Panc1 (cell line): ENCODE results near the gene BBS7.

Experiments used
- POLR2AphosphoS5 ChIP-seq: IDR thresholded peaks from 2 replicates; pipeline ENCODE4 v1.6.1; 2012; ENCODE audit warnings: mild to moderate bottlenecking, low read depth, low read length, moderate library complexity
- TCF7L2 ChIP-seq: IDR thresholded peaks from 2 replicates; pipeline ENCODE4 v1.6.1; 2011; ENCODE audit warnings: mild to moderate bottlenecking, low read depth, low read length, inconsistent platforms
- TF ChIP-seq, protein P1 (sequence below): fragments of 450-650 bp; IDR thresholded peaks from 2 replicates; pipeline ENCODE4 v1.5.1; 2017; ENCODE audit warnings: mild to moderate bottlenecking
- TF ChIP-seq, protein P2 (sequence below), 2 experiments: IDR thresholded peaks; 2 replicates each; pipeline ENCODE4 v1.6.1; 2011 to 2012; ENCODE audit warnings: low read depth in 2 of 2, control low read depth in 1 of 2, low read length in 1 of 2, mild to moderate bottlenecking in 1 of 2, moderate library complexity in 1 of 2; ENCODE audit not compliant: insufficient read depth in 1 of 2

DNA sequence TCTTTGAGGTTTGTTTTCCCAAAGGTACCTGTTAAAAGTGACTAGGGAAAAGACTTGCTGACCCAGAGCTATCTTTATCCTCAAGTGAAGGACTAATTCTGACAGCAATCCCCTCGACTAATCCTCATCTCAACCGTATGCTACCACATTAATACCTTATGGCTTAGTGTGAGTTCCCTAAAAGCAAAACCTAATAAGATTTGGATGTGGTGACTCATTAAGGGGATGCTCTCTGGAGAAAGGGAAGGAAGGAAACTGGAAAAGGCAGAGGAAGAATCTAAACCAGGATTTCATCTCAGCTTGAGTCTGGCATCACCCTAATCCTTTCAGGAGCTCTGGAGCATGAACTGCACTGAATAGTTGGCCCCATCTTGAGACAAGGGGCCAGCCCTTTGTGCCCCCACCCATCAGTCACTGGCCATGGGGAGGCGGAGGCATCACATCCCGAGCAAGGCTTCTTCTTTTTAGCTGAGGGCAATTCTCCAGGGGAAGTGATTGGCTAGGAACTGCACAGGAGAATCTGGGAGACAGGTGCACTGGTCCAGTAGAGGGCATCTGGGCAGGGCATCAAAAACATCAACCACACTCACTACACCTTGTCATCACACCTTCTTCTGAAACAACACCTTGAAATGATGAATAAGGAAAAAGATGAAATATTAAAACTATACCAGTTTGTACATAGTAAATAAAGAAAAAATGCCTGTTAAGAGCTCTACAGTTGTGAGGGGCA, 6.9 kb upstream of the BBS7 start:
- TF ChIP-seq, protein P1, sequence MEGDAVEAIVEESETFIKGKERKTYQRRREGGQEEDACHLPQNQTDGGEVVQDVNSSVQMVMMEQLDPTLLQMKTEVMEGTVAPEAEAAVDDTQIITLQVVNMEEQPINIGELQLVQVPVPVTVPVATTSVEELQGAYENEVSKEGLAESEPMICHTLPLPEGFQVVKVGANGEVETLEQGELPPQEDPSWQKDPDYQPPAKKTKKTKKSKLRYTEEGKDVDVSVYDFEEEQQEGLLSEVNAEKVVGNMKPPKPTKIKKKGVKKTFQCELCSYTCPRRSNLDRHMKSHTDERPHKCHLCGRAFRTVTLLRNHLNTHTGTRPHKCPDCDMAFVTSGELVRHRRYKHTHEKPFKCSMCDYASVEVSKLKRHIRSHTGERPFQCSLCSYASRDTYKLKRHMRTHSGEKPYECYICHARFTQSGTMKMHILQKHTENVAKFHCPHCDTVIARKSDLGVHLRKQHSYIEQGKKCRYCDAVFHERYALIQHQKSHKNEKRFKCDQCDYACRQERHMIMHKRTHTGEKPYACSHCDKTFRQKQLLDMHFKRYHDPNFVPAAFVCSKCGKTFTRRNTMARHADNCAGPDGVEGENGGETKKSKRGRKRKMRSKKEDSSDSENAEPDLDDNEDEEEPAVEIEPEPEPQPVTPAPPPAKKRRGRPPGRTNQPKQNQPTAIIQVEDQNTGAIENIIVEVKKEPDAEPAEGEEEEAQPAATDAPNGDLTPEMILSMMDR: no peak
- TF ChIP-seq, protein P2, sequence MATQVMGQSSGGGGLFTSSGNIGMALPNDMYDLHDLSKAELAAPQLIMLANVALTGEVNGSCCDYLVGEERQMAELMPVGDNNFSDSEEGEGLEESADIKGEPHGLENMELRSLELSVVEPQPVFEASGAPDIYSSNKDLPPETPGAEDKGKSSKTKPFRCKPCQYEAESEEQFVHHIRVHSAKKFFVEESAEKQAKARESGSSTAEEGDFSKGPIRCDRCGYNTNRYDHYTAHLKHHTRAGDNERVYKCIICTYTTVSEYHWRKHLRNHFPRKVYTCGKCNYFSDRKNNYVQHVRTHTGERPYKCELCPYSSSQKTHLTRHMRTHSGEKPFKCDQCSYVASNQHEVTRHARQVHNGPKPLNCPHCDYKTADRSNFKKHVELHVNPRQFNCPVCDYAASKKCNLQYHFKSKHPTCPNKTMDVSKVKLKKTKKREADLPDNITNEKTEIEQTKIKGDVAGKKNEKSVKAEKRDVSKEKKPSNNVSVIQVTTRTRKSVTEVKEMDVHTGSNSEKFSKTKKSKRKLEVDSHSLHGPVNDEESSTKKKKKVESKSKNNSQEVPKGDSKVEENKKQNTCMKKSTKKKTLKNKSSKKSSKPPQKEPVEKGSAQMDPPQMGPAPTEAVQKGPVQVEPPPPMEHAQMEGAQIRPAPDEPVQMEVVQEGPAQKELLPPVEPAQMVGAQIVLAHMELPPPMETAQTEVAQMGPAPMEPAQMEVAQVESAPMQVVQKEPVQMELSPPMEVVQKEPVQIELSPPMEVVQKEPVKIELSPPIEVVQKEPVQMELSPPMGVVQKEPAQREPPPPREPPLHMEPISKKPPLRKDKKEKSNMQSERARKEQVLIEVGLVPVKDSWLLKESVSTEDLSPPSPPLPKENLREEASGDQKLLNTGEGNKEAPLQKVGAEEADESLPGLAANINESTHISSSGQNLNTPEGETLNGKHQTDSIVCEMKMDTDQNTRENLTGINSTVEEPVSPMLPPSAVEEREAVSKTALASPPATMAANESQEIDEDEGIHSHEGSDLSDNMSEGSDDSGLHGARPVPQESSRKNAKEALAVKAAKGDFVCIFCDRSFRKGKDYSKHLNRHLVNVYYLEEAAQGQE (IDR thresholded peaks at IDR 0.05; ENCODE audit: insufficient read depth in 1 of 2, low read depth in 2 of 2, low read length in 1 of 2): no peak
- TF ChIP-seq TCF7L2: no peak
- no peak for TF ChIP-seq POLR2AphosphoS5
